Muscle layer of colon (tissue), 2 donors: ENCODE measurements around the gene FOXE1.

Experiments used
- H3K27ac ChIP-seq: one replicate; pipeline ENCODE4 v1.7.0; 2013; ENCODE audit warnings: low read depth, mild to moderate bottlenecking, low read length, moderate library complexity
- H3K27me3 ChIP-seq, 2 donors: one replicate each; pipeline ENCODE4 v1.7.0; 2013; ENCODE audit warnings: low read length in 2 of 2, mild to moderate bottlenecking in 2 of 2; ENCODE audit not compliant: insufficient read depth in 2 of 2, control insufficient read depth in 1 of 2
- H3K36me3 ChIP-seq: one replicate; pipeline ENCODE4 v1.7.0; 2013; ENCODE audit warnings: mild to moderate bottlenecking, low read length; ENCODE audit not compliant: insufficient read depth
- H3K4me1 ChIP-seq: one replicate; pipeline ENCODE4 v1.7.0; 2013; ENCODE audit warnings: mild to moderate bottlenecking, low read length; ENCODE audit not compliant: insufficient read depth
- H3K4me3 ChIP-seq, 2 donors: one replicate each; pipeline ENCODE4 v1.7.0; 2013; ENCODE audit warnings: low read length in 2 of 2, low read depth in 1 of 2, mild to moderate bottlenecking in 1 of 2, moderate library complexity in 1 of 2
- H3K9ac ChIP-seq: one replicate; pipeline ENCODE4 v1.7.0; 2013; ENCODE audit warnings: low read length
- H3K9me3 ChIP-seq: one replicate; pipeline ENCODE4 v1.7.0; 2013; ENCODE audit warnings: mild to moderate bottlenecking, low read length
- donor health status: abdominal sarcoma.
- donor health status: Adenocarcinoma of cecum.

Gene FOXE1

GRCh38 chr9:97868859-97869258 is 15.8 kb downstream of the FOXE1 start:
- Histone ChIP-seq H3K9me3 (peaks cover 10% of the 10 kb centered on the region), H3K4me3 (no peak overlapping the region), H3K27ac (no peak overlapping the region), H3K4me1 (no peaks in the 10 kb centered on the region), H3K27me3 (no peaks in the 10 kb centered on the region), H3K36me3 (no peaks in the 10 kb centered on the region), H3K9ac (no peak overlapping the region)

- peaks cover 4% of the 10 kb centered on the region for H3K4me1 ChIP-seq
- H3K9me3 ChIP-seq = no peaks in the 10 kb centered on the region
- no peaks in the 10 kb centered on the region for H3K27me3 ChIP-seq
- H3K9ac ChIP-seq = no peak overlapping the region
- H3K27ac ChIP-seq = no peak overlapping the region
- H3K36me3 ChIP-seq = no peaks in the 10 kb centered on the region
- no peak overlapping the region for H3K4me3 ChIP-seq
These were observed 20.4 kb downstream of the FOXE1 start for GRCh38 chr9:97873425-97873824.

- Histone ChIP-seq H3K36me3 (no peaks in the 10 kb centered on the region), H3K4me1 (peaks cover 4% of the 10 kb centered on the region), H3K9ac (no peak overlapping the region), H3K27ac (no peak overlapping the region), H3K27me3 (no peaks in the 10 kb centered on the region), H3K4me3 (no peak overlapping the region), H3K9me3 (no peaks in the 10 kb centered on the region)
These were observed 20.9 kb downstream of the FOXE1 start for GRCh38 chr9:97873882-97874281.

- no peak overlapping the region for H3K27ac ChIP-seq
- no peak overlapping the region for H3K4me3 ChIP-seq
- peaks cover 4% of the 10 kb centered on the region for H3K4me1 ChIP-seq
- H3K9me3 ChIP-seq = no peaks in the 10 kb centered on the region
- H3K27me3 ChIP-seq = no peaks in the 10 kb centered on the region
- no peak overlapping the region for H3K9ac ChIP-seq
- no peaks in the 10 kb centered on the region for H3K36me3 ChIP-seq
These were observed 21.6 kb downstream of the FOXE1 start for GRCh38 chr9:97874624-97875023.

GRCh38 chr9:97875111-97875510 is 22.1 kb downstream of the FOXE1 start:
- Histone ChIP-seq H3K4me1 (peaks cover 4% of the 10 kb centered on the region), H3K9me3 (no peaks in the 10 kb centered on the region), H3K27ac (no peak overlapping the region), H3K27me3 (no peaks in the 10 kb centered on the region), H3K36me3 (no peaks in the 10 kb centered on the region), H3K4me3 (no peak overlapping the region), H3K9ac (no peak overlapping the region)

GRCh38 chr9:97876061-97876460 is 23.0 kb downstream of the FOXE1 start:
- Histone ChIP-seq H3K27me3 (no peaks in the 10 kb centered on the region), H3K9me3 (no peaks in the 10 kb centered on the region), H3K36me3 (no peaks in the 10 kb centered on the region), H3K4me1 (peaks cover 4% of the 10 kb centered on the region), H3K4me3 (no peak overlapping the region), H3K27ac (no peak overlapping the region), H3K9ac (no peak overlapping the region)

GRCh38 chr9:97880336-97880735 is 27.3 kb downstream of the FOXE1 start:
- Histone ChIP-seq H3K4me3 (no peak overlapping the region), H3K27me3 (no peaks in the 10 kb centered on the region), H3K36me3 (no peaks in the 10 kb centered on the region), H3K4me1 (peaks cover 4% of the 10 kb centered on the region), H3K9me3 (no peaks in the 10 kb centered on the region), H3K9ac (no peak overlapping the region), H3K27ac (no peak overlapping the region)

- Histone ChIP-seq H3K4me3 (no peak overlapping the region), H3K4me1 (no peaks in the 10 kb centered on the region)
These were observed 37.2 kb downstream of the FOXE1 start for GRCh38 chr9:97889941-97890887.

GRCh38 chr9:97891736-97892135 is 38.7 kb downstream of the FOXE1 start:
- no peak overlapping the region for H3K9ac ChIP-seq
- no peak overlapping the region for H3K27ac ChIP-seq
- no peaks in the 10 kb centered on the region for H3K9me3 ChIP-seq
- no peaks in the 10 kb centered on the region for H3K36me3 ChIP-seq
- H3K4me3 ChIP-seq = no peak overlapping the region
- no peaks in the 10 kb centered on the region for H3K27me3 ChIP-seq
- H3K4me1 ChIP-seq = no peaks in the 10 kb centered on the region

More at GRCh38 chr9:97889941-97890887, 37.2 kb downstream of the FOXE1 start:
- Histone ChIP-seq H3K27me3 (no peaks in the 10 kb centered on the region), H3K9me3 (no peaks in the 10 kb centered on the region), H3K27ac (no peak overlapping the region), H3K9ac (no peak overlapping the region), H3K36me3 (no peaks in the 10 kb centered on the region)

GRCh38 chr9:97892421-97892820 is 39.4 kb downstream of the FOXE1 start:
- H3K9me3 ChIP-seq = no peaks in the 10 kb centered on the region
- H3K4me3 ChIP-seq = no peak overlapping the region
- H3K27ac ChIP-seq = no peak overlapping the region
- H3K9ac ChIP-seq = no peak overlapping the region
- no peaks in the 10 kb centered on the region for H3K4me1 ChIP-seq
- no peaks in the 10 kb centered on the region for H3K27me3 ChIP-seq
- H3K36me3 ChIP-seq = no peaks in the 10 kb centered on the region

- no peak overlapping the region for H3K9ac ChIP-seq
- H3K4me1 ChIP-seq = no peaks in the 10 kb centered on the region
- H3K4me3 ChIP-seq = no peak overlapping the region
- H3K27me3 ChIP-seq = no peaks in the 10 kb centered on the region
- no peak overlapping the region for H3K27ac ChIP-seq
- H3K9me3 ChIP-seq = no peaks in the 10 kb centered on the region
- peaks cover 4% of the 10 kb centered on the region for H3K36me3 ChIP-seq
These were observed 42.2 kb downstream of the FOXE1 start for GRCh38 chr9:97895211-97895610.
